GM21367 (cell line): ENCODE measurements around the gene UBE2Z.
"Not testable (repeated sequence)": the region's sequence is repeated elsewhere in the genome, so short reads cannot be mapped to it uniquely, and the experiment has no call there.

ENCODE experiments used
- ATAC-seq: cut with Tn5 transposase; IDR thresholded peaks from one replicate; pipeline ENCODE4 v1.9.1; 2021; ENCODE audit not compliant: unreplicated experiment

Gene UBE2Z

GRCh38 chr17:48903401-48903800 is 4.8 kb upstream of the UBE2Z start:
- no peak for ATAC-seq

- no peak for ATAC-seq
These were observed 3.8 kb upstream of the UBE2Z start for GRCh38 chr17:48904428-48904827.

- no peak for ATAC-seq
These were observed 2.2 kb upstream of the UBE2Z start for GRCh38 chr17:48905987-48906515.

GRCh38 chr17:48907713-48908046 is 527 bp upstream of the UBE2Z start:
- no peak for ATAC-seq

- peak; percentile 26 for ATAC-seq
These were observed 717 bp downstream of the UBE2Z start for GRCh38 chr17:48908853-48909394.

- ATAC-seq: no peak
These were observed 1.6 kb downstream of the UBE2Z start for GRCh38 chr17:48909783-48910182.

GRCh38 chr17:48910370-48910769 is 2.2 kb downstream of the UBE2Z start:
- ATAC-seq: no peak

- no peak for ATAC-seq
These were observed 4.3 kb downstream of the UBE2Z start for GRCh38 chr17:48912476-48912875.

GRCh38 chr17:48915459-48916282 is 7.5 kb downstream of the UBE2Z start:
- peak; percentile 79 for ATAC-seq

GRCh38 chr17:48925251-48925990 is 17.2 kb downstream of the UBE2Z start:
- ATAC-seq: no peak

- ATAC-seq: no peak
These were observed 17.8 kb downstream of the UBE2Z start for GRCh38 chr17:48925991-48926342.

- no peak for ATAC-seq
These were observed 20.0 kb downstream of the UBE2Z start for GRCh38 chr17:48927978-48928745.

GRCh38 chr17:48928876-48929811 is 20.9 kb downstream of the UBE2Z start:
- no peak for ATAC-seq

- ATAC-seq: no peak
These were observed 21.6 kb downstream of the UBE2Z start for GRCh38 chr17:48929812-48930165.

- no peak for ATAC-seq
These were observed 22.2 kb downstream of the UBE2Z start for GRCh38 chr17:48930435-48930873.

GRCh38 chr17:48933035-48933434 is 24.8 kb downstream of the UBE2Z start:
- no peak for ATAC-seq

- ATAC-seq: peak; percentile 69
These were observed 36.5 kb downstream of the UBE2Z start, which contains the start of gene SNF8 for GRCh38 chr17:48944515-48945260. Gene SNF8, minus strand, starts transcription at chr17:48944842. Its CDS starts 108 bp downstream, at chr17:48944734.

- not testable (repeated sequence) for ATAC-seq
These were observed 37.0 kb downstream of the UBE2Z start for GRCh38 chr17:48945261-48945651.

GRCh38 chr17:48951572-48951971 is 43.4 kb downstream of the UBE2Z start:
- no peak for ATAC-seq
